MM.1S (cell line): ENCODE measurements around the gene TENT4B.

Experiments used
- DNase-seq: peaks from one replicate; pipeline ENCODE4 v3.0.0-alpha.2; 2015
- H2AFZ ChIP-seq: fragments of 300-600 bp; sonication (generic); 2 replicates; pipeline ENCODE4 v1.6.0; 2016; ENCODE audit warnings: antibody characterized with exemption, low read length
- H3F3A ChIP-seq: fragments of 300-600 bp; sonication (generic); 2 replicates; pipeline ENCODE4 v1.6.1; 2016; ENCODE audit warnings: mild to moderate bottlenecking, antibody characterized with exemption, low read length, moderate library complexity, mixed read lengths; ENCODE audit not compliant: insufficient read depth
- H3K27ac ChIP-seq: fragments of 300-600 bp; sonication (generic); 2 replicates; pipeline ENCODE4 v1.5.1; 2016; ENCODE audit warnings: mild to moderate bottlenecking, low read length
- H3K27me3 ChIP-seq: fragments of 300-600 bp; sonication (generic); replicated peaks from 2 replicates; pipeline ENCODE4 v1.6.0; 2016; ENCODE audit warnings: low read length; ENCODE audit not compliant: insufficient read depth
- H3K36me3 ChIP-seq: fragments of 300-600 bp; sonication (generic); replicated peaks from 2 replicates; pipeline ENCODE4 v1.6.1; 2016; ENCODE audit warnings: mild to moderate bottlenecking, low read length, mixed read lengths; ENCODE audit not compliant: insufficient read depth
- H3K4me1 ChIP-seq: fragments of 300-600 bp; sonication (generic); 2 replicates; pipeline ENCODE4 v1.6.1; 2016; ENCODE audit warnings: low read length, mixed read lengths
- H3K4me2 ChIP-seq: fragments of 300-600 bp; sonication (generic); 2 replicates; pipeline ENCODE4 v1.6.0; 2016; ENCODE audit warnings: low read depth, low read length
- H3K4me3 ChIP-seq: fragments of 300-600 bp; sonication (generic); 2 replicates; pipeline ENCODE4 v1.5.1; 2016; ENCODE audit warnings: low read length, mixed read lengths
- H3K79me2 ChIP-seq: fragments of 300-600 bp; sonication (generic); 2 replicates; pipeline ENCODE4 v1.6.1; 2016; ENCODE audit warnings: mixed run types, low read length, mixed read lengths
- H3K9ac ChIP-seq: fragments of 300-600 bp; sonication (generic); 2 replicates; pipeline ENCODE4 v1.6.1; 2016; ENCODE audit warnings: low read length, mixed read lengths
- H3K9me2 ChIP-seq: fragments of 300-600 bp; sonication (generic); replicated peaks from 2 replicates; pipeline ENCODE4 v1.6.1; 2016; ENCODE audit warnings: mild to moderate bottlenecking, low read length, mixed read lengths; ENCODE audit not compliant: insufficient read depth
- H3K9me3 ChIP-seq: fragments of 300-600 bp; sonication (generic); replicated peaks from 2 replicates; pipeline ENCODE4 v1.6.1; 2016; ENCODE audit warnings: mild to moderate bottlenecking, low read length, mixed read lengths; ENCODE audit not compliant: insufficient read depth
- H4K20me1 ChIP-seq: fragments of 300-600 bp; sonication (generic); 2 replicates; pipeline ENCODE4 v1.6.1; 2016; ENCODE audit warnings: mild to moderate bottlenecking, low read length, moderate library complexity, mixed read lengths; ENCODE audit not compliant: insufficient read depth
- EZH2 ChIP-seq: fragments of 300-600 bp; sonication (generic); optimal IDR thresholded peaks from 2 replicates; pipeline ENCODE3; 2017; ENCODE audit warnings: low read depth, mild to moderate bottlenecking, antibody characterized with exemption, low read length, mixed read lengths
- EZH2phosphoT487 ChIP-seq: fragments of 300-600 bp; sonication (generic); IDR thresholded peaks from 2 replicates; pipeline ENCODE4 v1.6.1; 2018; ENCODE audit warnings: antibody characterized with exemption, low read length
- TF ChIP-seq, protein P1 (sequence below): fragments of 300-600 bp; sonication (generic); IDR thresholded peaks from 2 replicates; pipeline ENCODE4 v1.5.1; 2016; ENCODE audit warnings: antibody characterized with exemption, low read length, mixed read lengths

The TENT4B gene

DNA sequence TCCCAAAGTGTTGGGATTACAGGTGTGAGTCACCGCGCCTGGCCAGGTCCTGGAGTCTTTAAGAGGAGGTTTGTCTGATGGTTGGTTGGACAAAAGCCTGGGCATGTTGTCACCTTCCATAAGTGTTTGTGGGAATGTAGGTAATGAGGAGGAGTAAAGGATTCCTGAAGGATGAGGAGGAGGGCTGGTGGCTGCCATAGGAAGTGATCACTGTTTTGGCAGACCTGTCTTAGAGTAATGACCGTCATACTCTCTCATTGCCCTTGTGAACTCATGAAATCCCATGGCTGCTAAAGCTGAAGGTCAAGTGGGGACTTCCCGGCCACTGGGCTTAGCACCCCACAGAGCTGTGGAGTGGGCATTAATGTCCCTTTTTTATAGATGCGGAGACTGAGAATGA, 40.5 kb downstream of the TENT4B start:
- H3K9ac ChIP-seq = no peak overlapping the region
- TF ChIP-seq EZH2 (no peak), EZH2phosphoT487 (no peak)
- TF ChIP-seq, protein P1, sequence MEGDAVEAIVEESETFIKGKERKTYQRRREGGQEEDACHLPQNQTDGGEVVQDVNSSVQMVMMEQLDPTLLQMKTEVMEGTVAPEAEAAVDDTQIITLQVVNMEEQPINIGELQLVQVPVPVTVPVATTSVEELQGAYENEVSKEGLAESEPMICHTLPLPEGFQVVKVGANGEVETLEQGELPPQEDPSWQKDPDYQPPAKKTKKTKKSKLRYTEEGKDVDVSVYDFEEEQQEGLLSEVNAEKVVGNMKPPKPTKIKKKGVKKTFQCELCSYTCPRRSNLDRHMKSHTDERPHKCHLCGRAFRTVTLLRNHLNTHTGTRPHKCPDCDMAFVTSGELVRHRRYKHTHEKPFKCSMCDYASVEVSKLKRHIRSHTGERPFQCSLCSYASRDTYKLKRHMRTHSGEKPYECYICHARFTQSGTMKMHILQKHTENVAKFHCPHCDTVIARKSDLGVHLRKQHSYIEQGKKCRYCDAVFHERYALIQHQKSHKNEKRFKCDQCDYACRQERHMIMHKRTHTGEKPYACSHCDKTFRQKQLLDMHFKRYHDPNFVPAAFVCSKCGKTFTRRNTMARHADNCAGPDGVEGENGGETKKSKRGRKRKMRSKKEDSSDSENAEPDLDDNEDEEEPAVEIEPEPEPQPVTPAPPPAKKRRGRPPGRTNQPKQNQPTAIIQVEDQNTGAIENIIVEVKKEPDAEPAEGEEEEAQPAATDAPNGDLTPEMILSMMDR = no peak
- H3K79me2 ChIP-seq = peaks cover 74% of the 10 kb centered on the region
- H3K27me3 ChIP-seq = no peaks in the 10 kb centered on the region
- H3K9me3 ChIP-seq = no peaks in the 10 kb centered on the region
- no peak overlapping the region for H3K4me3 ChIP-seq
- H3K4me2 ChIP-seq = no peak overlapping the region
- no peaks in the 10 kb centered on the region for H3K36me3 ChIP-seq
- no peaks in the 10 kb centered on the region for H3F3A ChIP-seq
- no peaks in the 10 kb centered on the region; the same call in 1 of the 2 replicates for H4K20me1 ChIP-seq
- no peak for DNase-seq
- H2AFZ ChIP-seq = no peak overlapping the region
- H3K9me2 ChIP-seq = no peaks in the 10 kb centered on the region
- no peak overlapping the region for H3K27ac ChIP-seq
- H3K4me1 ChIP-seq = peaks cover 9% of the 10 kb centered on the region; the same call in 1 of the 2 replicates

DNA sequence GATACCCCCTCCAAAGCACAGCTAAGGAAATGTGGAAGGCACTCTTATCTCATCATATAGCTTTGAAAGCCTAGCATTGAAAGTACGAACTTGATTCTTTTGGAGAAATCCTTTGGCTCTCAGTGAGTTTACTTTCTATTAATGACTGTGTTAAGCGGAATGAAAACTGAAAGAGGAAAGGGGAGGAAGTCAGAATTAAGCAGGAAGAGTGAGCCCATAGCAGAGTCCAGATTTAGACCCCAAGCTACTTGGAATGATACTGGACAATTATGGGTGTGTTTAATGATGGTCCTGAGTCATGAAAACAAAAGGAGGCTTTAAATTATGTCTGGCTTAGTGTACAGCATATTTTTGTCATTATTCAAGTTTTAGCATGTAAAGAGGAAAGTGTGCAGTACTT, 42.2 kb downstream of the TENT4B start:
- no peaks in the 10 kb centered on the region for H3K36me3 ChIP-seq
- H3K27ac ChIP-seq = no peak overlapping the region
- peaks cover 79% of the 10 kb centered on the region for H3K79me2 ChIP-seq
- H3K9ac ChIP-seq = no peak overlapping the region
- H3K9me2 ChIP-seq = no peaks in the 10 kb centered on the region
- no peaks in the 10 kb centered on the region for H4K20me1 ChIP-seq
- peaks cover 9% of the 10 kb centered on the region; the same call in 1 of the 2 replicates for H3K4me1 ChIP-seq
- H3K4me2 ChIP-seq = no peak overlapping the region
- no peak overlapping the region for H2AFZ ChIP-seq
- no peaks in the 10 kb centered on the region for H3K9me3 ChIP-seq
- TF ChIP-seq, protein P1 = no peak
- TF ChIP-seq EZH2 = no peak
- no peak for TF ChIP-seq EZH2phosphoT487
- H3K27me3 ChIP-seq = no peaks in the 10 kb centered on the region
- no peaks in the 10 kb centered on the region for H3F3A ChIP-seq
- H3K4me3 ChIP-seq = no peak overlapping the region
- DNase-seq = no peak

DNA sequence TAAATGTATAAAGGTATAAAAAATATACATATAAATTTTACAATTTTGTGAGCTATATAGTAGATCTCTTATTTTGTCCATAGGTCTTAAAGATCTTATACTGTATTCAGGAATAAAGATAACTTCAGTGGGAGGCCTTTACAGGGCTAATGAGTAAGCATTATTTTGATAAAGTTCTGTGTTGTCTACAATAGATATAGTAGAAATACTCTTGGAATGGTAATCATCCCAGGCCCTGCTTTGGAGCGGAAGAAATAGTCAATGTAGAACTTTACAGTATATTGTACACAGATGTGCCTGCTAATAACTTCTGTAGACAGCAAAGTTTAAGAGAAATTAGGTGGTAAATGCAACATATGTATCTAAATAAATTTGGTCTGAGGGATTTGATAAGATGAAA, 42.6 kb downstream of the TENT4B start:
- Histone ChIP-seq H3K4me3 (no peak overlapping the region), H3F3A (no peaks in the 10 kb centered on the region), H3K4me1 (peaks cover 9% of the 10 kb centered on the region; the same call in 1 of the 2 replicates), H3K27me3 (no peaks in the 10 kb centered on the region), H3K4me2 (no peak overlapping the region), H4K20me1 (no peaks in the 10 kb centered on the region), H3K9ac (no peak overlapping the region), H3K79me2 (peaks cover 79% of the 10 kb centered on the region), H3K27ac (no peak overlapping the region), H2AFZ (no peak overlapping the region), H3K9me2 (no peaks in the 10 kb centered on the region), H3K36me3 (no peaks in the 10 kb centered on the region), H3K9me3 (no peaks in the 10 kb centered on the region)
- no peak for TF ChIP-seq EZH2phosphoT487
- TF ChIP-seq, protein P1 = no peak
- TF ChIP-seq EZH2 = no peak
- DNase-seq = no peak
